ENCODE results near the gene NUTM2D. TPM values are rescaled to one million over a fixed set of nuclear protein-coding genes. Genes with fewer than 3 reads are reported as not detected.
"Not testable (repeated sequence)": the region's sequence is repeated elsewhere in the genome, so short reads cannot be mapped to it uniquely, and the experiment has no call there.

NUTM2D gene
- total RNA-seq, 2 donors from 2014 or later: 1.6 to 2.3 TPM

DNA sequence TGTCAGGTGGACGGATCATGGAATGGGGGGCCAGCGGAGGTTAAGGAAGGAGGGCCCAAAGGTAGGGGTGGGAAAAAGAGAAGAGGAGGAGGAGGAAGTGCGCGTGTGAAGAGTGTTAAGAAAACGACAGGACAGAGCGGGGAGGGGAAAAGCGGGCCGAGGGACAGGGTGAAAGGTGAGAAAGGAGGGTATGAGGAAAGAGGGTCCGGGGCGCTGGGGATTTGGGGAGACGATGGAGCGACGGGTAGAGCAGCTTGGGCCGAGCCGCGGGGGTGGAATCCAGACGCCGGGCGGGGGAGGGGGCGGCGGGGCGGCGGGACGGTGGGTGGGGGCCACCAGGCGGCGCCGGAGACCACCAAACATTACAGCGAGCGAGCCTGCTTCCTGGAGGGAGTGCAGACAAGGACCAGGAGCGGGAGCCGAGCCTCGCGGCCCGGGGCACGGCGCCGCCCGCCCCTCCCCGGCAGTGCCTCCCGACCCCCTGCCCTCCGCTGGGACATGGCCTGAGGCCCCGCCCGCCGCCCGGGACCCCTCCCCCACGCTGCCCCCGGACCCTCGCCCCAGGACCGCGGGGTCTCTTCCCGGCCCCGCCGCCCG is 15.9 kb upstream of the NUTM2D start:
- Mint-ChIP-seq H3K4me3 (peak overlapping the region; percentile 94), H3K27ac (peak overlapping the region; percentile 92), H3K4me1 (peaks cover 12% of the 10 kb centered on the region)
- ATAC-seq; DNase-seq; H3K36me3 Mint-ChIP-seq (ENCODE audit: low read depth); H3K9me3 ChIP-seq (ENCODE audit: control insufficient read depth, low read length, poor library complexity, severe bottlenecking); H3K27me3 Mint-ChIP-seq: not testable (repeated sequence)

DNA sequence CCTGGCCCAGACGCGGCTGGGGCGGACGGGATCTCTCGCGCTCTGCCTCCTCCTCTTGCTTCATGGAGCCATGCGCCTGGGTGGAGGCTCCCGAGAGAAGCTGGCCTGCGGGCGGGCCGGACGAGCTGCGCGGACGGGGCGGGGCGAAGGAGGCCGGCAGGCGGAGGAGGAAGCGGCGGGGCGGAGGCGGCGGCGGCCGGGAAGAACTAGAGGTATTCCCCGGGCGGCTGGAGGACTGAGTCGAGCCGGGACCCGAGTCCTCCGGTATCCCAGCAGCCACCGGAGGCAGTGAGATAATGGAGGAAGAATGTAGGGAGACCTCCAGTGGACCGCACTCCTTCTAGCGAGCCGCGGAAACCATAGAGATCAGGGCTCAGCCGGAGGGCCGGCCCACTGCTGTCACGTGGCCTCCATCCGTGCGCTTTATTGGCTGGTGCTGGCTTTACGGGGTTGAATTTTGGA is 15.3 kb upstream of the NUTM2D start:
- H3K4me3 Mint-ChIP-seq: peak overlapping the region; percentile 94
- peak; percentile 89 for ATAC-seq
- peaks cover 12% of the 10 kb centered on the region for H3K4me1 Mint-ChIP-seq

DNA sequence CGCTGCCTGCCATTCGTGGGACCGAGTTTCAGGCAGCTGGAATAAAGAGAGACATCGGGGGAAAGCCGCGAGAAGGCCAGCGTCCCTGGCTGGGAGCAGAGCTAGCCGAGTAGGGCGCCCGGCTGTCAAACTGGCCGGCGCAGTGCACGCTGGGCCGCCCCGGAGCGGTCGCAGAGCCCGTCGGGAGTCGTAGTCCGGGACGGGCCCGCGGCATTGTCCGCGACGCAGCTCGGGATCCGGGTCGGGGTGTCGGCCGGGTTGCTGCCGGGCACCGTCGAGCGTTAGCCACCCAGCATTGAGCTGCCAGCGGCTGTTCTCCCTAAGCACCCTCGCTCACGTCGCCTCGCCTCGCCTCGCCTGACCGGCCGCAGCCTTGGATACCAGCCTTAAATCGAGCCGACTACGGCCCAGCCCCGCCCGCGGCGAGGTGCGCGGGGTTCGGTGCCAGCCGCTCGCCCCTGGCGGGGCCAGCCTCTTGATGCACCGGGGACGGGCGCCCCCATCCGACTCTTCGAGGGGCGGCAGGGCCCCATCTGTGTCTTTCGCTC is 14.8 kb upstream of the NUTM2D start:
- ATAC-seq (peak; percentile 81), DNase-seq (peak; percentile 70 to 77 (median 72))
- H3K9me3 ChIP-seq (ENCODE audit: control insufficient read depth, low read length, poor library complexity, severe bottlenecking); H3K36me3 Mint-ChIP-seq (ENCODE audit: low read depth); H3K27me3 Mint-ChIP-seq: not testable (repeated sequence)
- Mint-ChIP-seq H3K27ac (peak overlapping the region; percentile 63), H3K4me3 (peak overlapping the region; percentile 94), H3K4me1 (peaks cover 11% of the 10 kb centered on the region)

More for the DNA sequence above, 15.3 kb upstream of the NUTM2D start:
- H3K27me3 Mint-ChIP-seq; H3K36me3 Mint-ChIP-seq (ENCODE audit: low read depth); H3K9me3 ChIP-seq (ENCODE audit: control insufficient read depth, low read length, poor library complexity, severe bottlenecking): not testable (repeated sequence)
- peak overlapping the region; percentile 63 for H3K27ac Mint-ChIP-seq
- DNase-seq: peak; percentile 62 to 71 (median 70)

DNA sequence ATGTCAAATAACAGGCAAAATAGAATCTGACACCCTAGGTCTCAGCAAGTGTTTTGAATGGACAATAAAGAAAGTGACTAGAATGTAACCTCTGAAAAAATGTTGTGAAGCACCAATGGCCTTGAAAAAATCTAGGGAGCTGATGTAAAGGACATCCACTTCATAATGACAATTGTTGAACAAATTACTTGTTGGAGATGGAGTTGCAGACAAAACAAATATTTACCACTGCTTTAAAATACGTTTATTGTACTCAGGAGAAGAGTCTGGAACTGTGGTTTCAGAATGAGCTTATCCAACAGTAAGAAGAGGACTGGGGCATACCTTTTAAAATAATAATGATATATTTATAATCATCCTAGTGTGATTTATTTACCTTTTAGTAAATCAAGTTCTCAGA is 11.8 kb upstream of the NUTM2D start:
- H3K4me1 Mint-ChIP-seq; ATAC-seq; H3K9me3 ChIP-seq (ENCODE audit: control insufficient read depth, low read length, poor library complexity, severe bottlenecking): not testable (repeated sequence)

DNA sequence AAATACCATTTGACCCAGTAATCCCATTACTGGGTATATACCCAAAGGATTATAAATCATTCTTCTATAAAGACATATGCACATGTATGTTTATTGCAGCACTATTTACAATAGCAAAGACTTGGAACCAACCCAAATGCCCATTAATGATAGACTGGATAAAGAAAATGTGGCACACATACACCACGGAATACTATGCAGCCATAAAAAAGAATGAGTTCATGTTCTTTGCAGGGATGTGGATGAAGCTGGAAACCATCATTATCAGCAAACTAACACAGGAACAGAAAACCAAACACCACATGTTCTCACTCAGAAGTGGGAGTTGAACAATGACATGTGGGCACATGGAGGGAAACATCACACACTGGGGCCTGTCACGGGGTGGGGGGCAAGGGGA is 7.4 kb upstream of the NUTM2D start:
- H3K27me3 Mint-ChIP-seq; H3K27ac Mint-ChIP-seq; DNase-seq; H3K36me3 Mint-ChIP-seq (ENCODE audit: low read depth); H3K4me1 Mint-ChIP-seq; H3K9me3 ChIP-seq (ENCODE audit: control insufficient read depth, low read length, poor library complexity, severe bottlenecking); ATAC-seq; H3K4me3 Mint-ChIP-seq: not testable (repeated sequence)

More for the DNA sequence above, 11.8 kb upstream of the NUTM2D start:
- H3K4me3 Mint-ChIP-seq; H3K36me3 Mint-ChIP-seq (ENCODE audit: low read depth); H3K27ac Mint-ChIP-seq; H3K27me3 Mint-ChIP-seq; DNase-seq: not testable (repeated sequence)

DNA sequence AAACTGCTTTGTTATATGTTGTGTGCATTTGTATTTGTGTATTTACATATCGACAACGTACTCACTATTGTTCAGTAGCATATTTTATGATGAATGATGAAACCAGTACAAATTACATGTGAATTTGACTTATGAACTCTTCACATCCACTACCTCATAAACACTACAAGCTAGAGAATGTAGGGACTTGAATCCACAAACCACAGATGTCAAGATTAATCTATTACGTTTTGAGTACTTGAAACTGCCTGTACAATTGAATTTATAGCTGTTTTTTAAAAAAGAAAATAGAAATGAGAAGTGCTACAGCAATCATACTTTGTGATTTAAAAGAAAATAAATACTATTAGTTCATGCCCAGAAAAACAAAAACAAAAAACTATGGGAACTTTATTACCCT is 4.7 kb upstream of the NUTM2D start:
- not testable (repeated sequence) for H3K9me3 ChIP-seq (ENCODE audit: control insufficient read depth, low read length, poor library complexity, severe bottlenecking); DNase-seq; ATAC-seq; H3K4me1 Mint-ChIP-seq; H3K27ac Mint-ChIP-seq; H3K27me3 Mint-ChIP-seq; H3K4me3 Mint-ChIP-seq; H3K36me3 Mint-ChIP-seq (ENCODE audit: low read depth)

DNA sequence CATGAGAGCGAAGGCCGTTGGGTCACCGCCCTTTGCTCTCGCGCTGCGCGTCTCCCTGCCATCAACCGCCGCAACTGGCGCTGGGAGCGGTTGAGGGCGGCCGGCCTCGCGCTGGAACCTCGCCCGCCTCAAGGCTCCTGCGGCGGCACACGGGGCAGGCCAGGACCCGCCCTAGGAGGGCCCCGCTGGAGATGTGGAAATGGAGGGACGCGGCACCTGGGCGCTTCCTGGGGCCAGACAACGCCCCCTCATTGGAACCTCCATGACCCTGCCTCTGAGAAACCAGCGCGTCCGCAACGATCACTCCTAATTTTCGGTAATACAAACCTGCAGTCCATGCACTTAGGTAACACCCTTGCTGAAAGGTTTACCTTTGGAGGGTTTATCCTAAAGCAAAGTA is 2.4 kb upstream of the NUTM2D start:
- not testable (repeated sequence) for H3K27me3 Mint-ChIP-seq, H3K4me1 Mint-ChIP-seq, H3K27ac Mint-ChIP-seq

DNA sequence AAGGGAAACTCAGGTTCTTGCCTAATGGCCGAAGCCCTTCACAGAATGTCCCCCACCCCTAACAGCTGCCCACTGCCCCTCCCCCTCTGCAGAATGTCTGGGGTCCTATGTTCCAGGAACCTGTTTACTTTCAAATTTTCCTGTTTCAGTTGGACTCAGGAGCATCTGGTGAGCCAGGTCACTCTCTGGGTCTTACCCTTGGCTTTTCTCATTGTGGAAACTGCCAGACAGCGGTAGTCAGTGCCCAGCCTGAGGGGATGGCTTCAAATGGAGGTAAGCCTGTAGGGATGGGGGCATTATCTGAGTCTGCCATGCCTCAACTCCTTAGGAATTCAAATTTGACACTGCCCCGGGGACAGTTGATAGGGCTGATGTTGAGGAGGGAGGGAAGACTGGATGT is 615 bp downstream of the NUTM2D start:
- H3K27ac Mint-ChIP-seq: not testable (repeated sequence)

More for the DNA sequence above, 2.4 kb upstream of the NUTM2D start:
- not testable (repeated sequence) for ATAC-seq; DNase-seq; H3K36me3 Mint-ChIP-seq (ENCODE audit: low read depth); H3K4me3 Mint-ChIP-seq; H3K9me3 ChIP-seq (ENCODE audit: control insufficient read depth, low read length, poor library complexity, severe bottlenecking)

DNA sequence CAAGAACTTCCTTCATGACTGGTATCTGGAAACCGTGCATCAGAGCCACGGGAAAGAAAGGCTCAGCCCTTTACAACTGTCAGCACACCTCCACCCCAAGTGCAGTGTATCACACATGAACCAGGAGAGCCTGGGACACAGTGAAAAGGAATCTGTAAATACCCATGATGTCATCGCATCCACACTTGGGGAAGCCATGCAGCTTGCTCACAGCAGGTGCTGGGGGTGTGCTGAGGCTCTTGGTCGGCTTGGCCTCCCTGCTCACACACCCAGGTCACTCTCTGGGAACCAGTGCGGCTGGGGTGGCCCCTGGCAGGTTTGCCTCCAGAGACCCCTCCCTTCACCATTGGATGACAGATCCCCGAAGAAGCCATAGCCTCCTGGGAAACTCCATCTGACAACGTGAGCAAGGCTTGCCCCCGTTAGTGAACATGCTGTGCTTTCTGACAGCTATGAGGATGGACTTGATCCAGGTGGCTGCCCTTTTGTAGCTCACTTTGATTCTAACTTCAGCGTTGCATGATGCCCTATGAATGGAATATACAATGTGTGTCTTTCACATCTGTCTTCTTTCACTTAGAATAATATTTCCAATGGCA is 12.1 kb downstream of the NUTM2D start:
- not testable (repeated sequence) for H3K4me1 Mint-ChIP-seq; ATAC-seq; DNase-seq; H3K9me3 ChIP-seq (ENCODE audit: control insufficient read depth, low read length, poor library complexity, severe bottlenecking); H3K27ac Mint-ChIP-seq; H3K36me3 Mint-ChIP-seq (ENCODE audit: low read depth); H3K4me3 Mint-ChIP-seq; H3K27me3 Mint-ChIP-seq

More for the DNA sequence above, 615 bp downstream of the NUTM2D start:
- H3K9me3 ChIP-seq (ENCODE audit: control insufficient read depth, low read length, poor library complexity, severe bottlenecking); H3K4me1 Mint-ChIP-seq; H3K4me3 Mint-ChIP-seq; H3K27me3 Mint-ChIP-seq; H3K36me3 Mint-ChIP-seq (ENCODE audit: low read depth); ATAC-seq; DNase-seq: not testable (repeated sequence)

DNA sequence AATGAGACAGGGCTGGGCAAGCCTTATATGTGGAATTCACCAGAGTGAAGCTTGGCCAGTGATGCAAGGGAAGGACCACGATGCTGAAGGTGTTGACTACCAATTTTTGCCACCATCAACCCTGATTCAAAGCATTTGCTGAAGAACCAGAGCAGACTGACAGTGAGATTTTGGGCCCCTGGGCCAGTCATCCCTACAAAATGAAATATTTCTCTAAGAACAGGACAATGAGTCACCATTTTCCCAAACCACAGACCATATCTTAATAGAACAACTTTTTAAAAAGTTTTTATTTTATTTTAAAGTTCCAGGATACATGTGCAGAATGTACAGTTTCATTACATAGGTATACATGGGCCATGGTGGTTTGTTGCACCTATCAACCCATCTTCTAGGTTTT is 16.5 kb downstream of the NUTM2D start:
- DNase-seq; H3K4me1 Mint-ChIP-seq; H3K27ac Mint-ChIP-seq; H3K36me3 Mint-ChIP-seq (ENCODE audit: low read depth); H3K9me3 ChIP-seq (ENCODE audit: control insufficient read depth, low read length, poor library complexity, severe bottlenecking); H3K4me3 Mint-ChIP-seq; ATAC-seq; H3K27me3 Mint-ChIP-seq: not testable (repeated sequence)

DNA sequence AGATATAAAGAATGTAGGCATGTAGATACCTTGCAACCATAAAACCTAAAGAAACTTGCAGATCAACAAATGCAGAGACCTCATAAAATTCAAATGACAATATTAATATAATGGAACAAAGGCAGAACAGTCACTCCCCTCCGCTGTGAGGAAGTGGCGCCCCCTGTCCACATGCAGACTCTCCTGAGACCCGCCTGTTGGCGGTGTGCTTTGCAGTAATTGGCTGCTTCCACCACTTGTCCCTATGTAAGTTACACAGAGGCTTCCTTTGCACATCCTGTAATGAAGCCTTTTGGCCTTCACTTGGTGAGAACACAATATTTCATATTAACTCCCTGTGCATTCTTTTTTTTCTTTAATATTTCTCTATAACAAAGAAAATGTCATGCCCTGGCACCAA is 21.6 kb downstream of the NUTM2D start:
- H3K27me3 Mint-ChIP-seq; DNase-seq; H3K9me3 ChIP-seq (ENCODE audit: control insufficient read depth, low read length, poor library complexity, severe bottlenecking); H3K4me3 Mint-ChIP-seq; ATAC-seq; H3K36me3 Mint-ChIP-seq (ENCODE audit: low read depth); H3K4me1 Mint-ChIP-seq; H3K27ac Mint-ChIP-seq: not testable (repeated sequence)

DNA sequence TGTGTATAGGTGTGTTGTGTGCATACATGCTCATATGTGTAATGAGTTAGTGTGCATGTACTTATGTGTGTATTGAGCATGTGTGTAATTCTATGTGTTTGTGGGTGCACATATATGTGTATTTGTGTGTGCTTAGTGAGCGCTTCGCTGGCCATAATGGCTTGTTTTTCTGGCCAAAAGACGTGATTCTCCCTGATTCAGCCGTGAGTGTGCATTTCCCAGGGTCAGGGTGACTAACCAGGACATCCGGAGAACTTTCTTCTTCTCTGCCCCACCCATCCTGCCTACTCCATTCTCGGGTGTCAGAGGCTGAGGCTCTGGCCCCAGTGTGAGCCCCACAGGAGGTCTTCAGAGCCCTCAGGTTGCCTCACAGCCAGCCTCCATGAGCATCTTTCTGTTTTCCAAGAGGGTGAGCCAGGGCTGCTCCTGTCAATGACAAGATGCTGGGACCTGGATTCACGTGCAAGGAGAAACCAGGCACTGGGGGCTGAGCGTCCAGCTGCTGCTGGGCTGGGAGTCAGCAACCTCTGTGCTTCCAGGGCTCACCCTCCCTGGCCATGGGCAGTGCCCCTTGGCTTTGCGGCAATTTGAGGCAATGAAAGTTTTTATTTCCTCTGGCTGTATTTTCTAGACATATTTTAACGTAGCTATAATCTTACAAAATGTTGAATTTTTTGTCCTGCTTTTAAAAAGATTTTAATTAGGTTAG is 25.8 kb downstream of the NUTM2D start:
- not testable (repeated sequence) for H3K36me3 Mint-ChIP-seq (ENCODE audit: low read depth); H3K9me3 ChIP-seq (ENCODE audit: control insufficient read depth, low read length, poor library complexity, severe bottlenecking); H3K4me3 Mint-ChIP-seq; H3K27me3 Mint-ChIP-seq; DNase-seq; H3K27ac Mint-ChIP-seq; H3K4me1 Mint-ChIP-seq; ATAC-seq

DNA sequence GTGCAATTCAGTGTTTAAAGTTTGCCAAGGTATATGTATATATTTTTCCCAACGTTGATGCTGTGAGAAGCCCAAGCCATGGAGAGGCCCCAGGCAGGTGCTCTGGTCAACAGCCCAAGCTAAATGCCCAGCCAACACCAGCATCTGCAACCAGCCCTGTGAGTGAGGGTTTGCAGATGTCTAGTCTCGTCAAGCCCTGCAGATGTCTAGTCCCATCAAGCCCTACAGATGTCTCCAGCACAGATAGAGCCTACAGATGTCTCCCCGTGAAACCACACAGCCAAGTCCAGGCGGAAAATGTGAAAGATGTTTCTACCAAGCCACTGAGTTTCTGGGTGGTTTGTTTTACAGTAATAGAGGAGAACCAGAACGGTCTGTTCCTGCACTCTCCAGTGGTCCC is 26.7 kb downstream of the NUTM2D start:
- H3K4me1 Mint-ChIP-seq; H3K9me3 ChIP-seq (ENCODE audit: control insufficient read depth, low read length, poor library complexity, severe bottlenecking); H3K36me3 Mint-ChIP-seq (ENCODE audit: low read depth); ATAC-seq; H3K27ac Mint-ChIP-seq; DNase-seq; H3K27me3 Mint-ChIP-seq; H3K4me3 Mint-ChIP-seq: not testable (repeated sequence)
